ENCODE data around the gene ABCA4.

ABCA4 gene

GRCh38 chr1:94093396-94093795, 27.6 kb downstream of the ABCA4 start:
- no peaks in the 10 kb centered on the region for H3K79me2 ChIP-seq (ENCODE audit: insufficient read depth, low read length)
- no peak for ATAC-seq (ENCODE audit: insufficient read depth, low read depth)
- no peak for TF ChIP-seq CTCF (IDR thresholded peaks at IDR 0.05; ENCODE audit: borderline replicate concordance, extremely low read depth, low read length, poor library complexity, severe bottlenecking)
- TF ChIP-seq EZH2 (IDR thresholded peaks at IDR 0.05; ENCODE audit: borderline replicate concordance, low read depth, low read length, severe bottlenecking) = no peak
- H2AFZ ChIP-seq (ENCODE audit: low read depth, low read length) = no peak overlapping the region
- DNase-seq = no peak
- no peaks in the 10 kb centered on the region for H4K20me1 ChIP-seq (ENCODE audit: insufficient read depth, low read length)
- H3K4me3 ChIP-seq (ENCODE audit: low read depth in 1 of 2, low read length in 2 of 2) = no peak overlapping the region
- H3K9ac ChIP-seq (ENCODE audit: low read depth, low read length) = peak overlapping the region; percentile 56
- H3K27ac ChIP-seq (ENCODE audit: low read length) = peak overlapping the region; percentile 95
- no peaks in the 10 kb centered on the region for H3K9me3 ChIP-seq (ENCODE audit: insufficient read depth, low read length, severe bottlenecking)
- H3K27me3 ChIP-seq (ENCODE audit: insufficient read depth, low read length, poor library complexity) = no peaks in the 10 kb centered on the region
- H3K4me2 ChIP-seq (ENCODE audit: insufficient read depth, low read length) = peak overlapping the region; percentile 44
- H3K4me1 ChIP-seq (ENCODE audit: insufficient read depth, low read length) = peaks cover 52% of the 10 kb centered on the region
- no peaks in the 10 kb centered on the region for H3K36me3 ChIP-seq (ENCODE audit: insufficient read depth, low read length)

- Histone ChIP-seq H3K27me3 (ENCODE audit: insufficient read depth, low read length, poor library complexity) (no peaks in the 10 kb centered on the region), H2AFZ (ENCODE audit: low read depth, low read length) (peak overlapping the region; percentile 46; the same call in 1 of the 2 replicates), H3K27ac (ENCODE audit: low read length) (peak overlapping the region; percentile 95), H3K9ac (ENCODE audit: low read depth, low read length) (peak overlapping the region; percentile 56), H3K4me2 (ENCODE audit: insufficient read depth, low read length) (peak overlapping the region; percentile 44), H3K36me3 (ENCODE audit: insufficient read depth, low read length) (no peaks in the 10 kb centered on the region), H3K4me3 (ENCODE audit: low read depth in 1 of 2, low read length in 2 of 2) (peak overlapping the region in 1 of 2 experiments; percentile 3; a peak in 2 of 4 replicates), H4K20me1 (ENCODE audit: insufficient read depth, low read length) (no peaks in the 10 kb centered on the region), H3K9me3 (ENCODE audit: insufficient read depth, low read length, severe bottlenecking) (no peaks in the 10 kb centered on the region), H3K4me1 (ENCODE audit: insufficient read depth, low read length) (peaks cover 54% of the 10 kb centered on the region), H3K79me2 (ENCODE audit: insufficient read depth, low read length) (no peaks in the 10 kb centered on the region)
- ATAC-seq (ENCODE audit: insufficient read depth, low read depth) (peak; percentile 88), DNase-seq (peak; percentile 93)
- TF ChIP-seq CTCF (IDR thresholded peaks at IDR 0.05; ENCODE audit: borderline replicate concordance, extremely low read depth, low read length, poor library complexity, severe bottlenecking) (no peak), EZH2 (IDR thresholded peaks at IDR 0.05; ENCODE audit: borderline replicate concordance, low read depth, low read length, severe bottlenecking) (no peak)
These were observed 28.7 kb downstream of the ABCA4 start for GRCh38 chr1:94092210-94092613.

- no peak for TF ChIP-seq CTCF (IDR thresholded peaks at IDR 0.05; ENCODE audit: borderline replicate concordance, extremely low read depth, low read length, poor library complexity, severe bottlenecking)
- no peak for TF ChIP-seq EZH2 (IDR thresholded peaks at IDR 0.05; ENCODE audit: borderline replicate concordance, low read depth, low read length, severe bottlenecking)
- peak overlapping the region; percentile 95 for H3K27ac ChIP-seq (ENCODE audit: low read length)
These were observed 30.2 kb downstream of the ABCA4 start for GRCh38 chr1:94090761-94091160.

GRCh38 chr1:94087193-94087592, 33.8 kb downstream of the ABCA4 start:
- DNase-seq (no peak), ATAC-seq (ENCODE audit: insufficient read depth, low read depth) (no peak)
- Histone ChIP-seq H3K4me1 (ENCODE audit: insufficient read depth, low read length) (peaks cover 36% of the 10 kb centered on the region), H4K20me1 (ENCODE audit: insufficient read depth, low read length) (no peaks in the 10 kb centered on the region), H3K4me2 (ENCODE audit: insufficient read depth, low read length) (no peak overlapping the region), H3K27ac (ENCODE audit: low read length) (peak overlapping the region; percentile 47; the same call in 1 of the 2 replicates), H3K9me3 (ENCODE audit: insufficient read depth, low read length, severe bottlenecking) (no peaks in the 10 kb centered on the region), H3K9ac (ENCODE audit: low read depth, low read length) (no peak overlapping the region), H3K36me3 (ENCODE audit: insufficient read depth, low read length) (no peaks in the 10 kb centered on the region), H3K79me2 (ENCODE audit: insufficient read depth, low read length) (no peaks in the 10 kb centered on the region), H2AFZ (ENCODE audit: low read depth, low read length) (no peak overlapping the region), H3K27me3 (ENCODE audit: insufficient read depth, low read length, poor library complexity) (no peaks in the 10 kb centered on the region), H3K4me3 (ENCODE audit: low read depth in 1 of 2, low read length in 2 of 2) (no peak overlapping the region)
- TF ChIP-seq EZH2 (IDR thresholded peaks at IDR 0.05; ENCODE audit: borderline replicate concordance, low read depth, low read length, severe bottlenecking) (no peak), CTCF (IDR thresholded peaks at IDR 0.05; ENCODE audit: borderline replicate concordance, extremely low read depth, low read length, poor library complexity, severe bottlenecking) (no peak)

More at GRCh38 chr1:94090761-94091160, 30.2 kb downstream of the ABCA4 start:
- Histone ChIP-seq H3K36me3 (ENCODE audit: insufficient read depth, low read length) (no peaks in the 10 kb centered on the region), H3K4me3 (ENCODE audit: low read depth in 1 of 2, low read length in 2 of 2) (no peak overlapping the region), H3K9ac (ENCODE audit: low read depth, low read length) (no peak overlapping the region), H3K4me1 (ENCODE audit: insufficient read depth, low read length) (peaks cover 63% of the 10 kb centered on the region), H4K20me1 (ENCODE audit: insufficient read depth, low read length) (no peaks in the 10 kb centered on the region), H3K27me3 (ENCODE audit: insufficient read depth, low read length, poor library complexity) (no peaks in the 10 kb centered on the region), H3K79me2 (ENCODE audit: insufficient read depth, low read length) (no peaks in the 10 kb centered on the region), H3K4me2 (ENCODE audit: insufficient read depth, low read length) (no peak overlapping the region), H2AFZ (ENCODE audit: low read depth, low read length) (no peak overlapping the region), H3K9me3 (ENCODE audit: insufficient read depth, low read length, severe bottlenecking) (no peaks in the 10 kb centered on the region)
- DNase-seq = no peak
- no peak for ATAC-seq (ENCODE audit: insufficient read depth, low read depth)

All from DND-41 (cell line).